GM12878 (cell line): ENCODE data around the gene GALNT18.

ENCODE experiments used
- BHLHE40 ChIP-seq, 2 experiments: fragments of 450-650 bp in 1 of 2; IDR thresholded peaks; 2 replicates each; pipeline ENCODE4 v1.6.1; 2011 to 2017; ENCODE audit warnings: low read depth in 2 of 2, borderline replicate concordance in 1 of 2, improper control_type of control experiment in 1 of 2, low read length in 1 of 2, mild to moderate bottlenecking in 1 of 2
- CBX3 ChIP-seq: fragments of 200-600 bp; sonication (generic); IDR thresholded peaks from 2 replicates; pipeline ENCODE4 v1.6.1; 2016; ENCODE audit warnings: low read depth, borderline replicate concordance
- CHD4 ChIP-seq: fragments of 200-600 bp; sonication (generic); IDR thresholded peaks from 2 replicates; pipeline ENCODE4 v1.6.1; 2016; ENCODE audit warnings: mild to moderate bottlenecking
- CTCF ChIP-seq, 3 experiments: IDR thresholded peaks in 2 of 3; conservative IDR thresholded peaks in 1 of 3; 2 replicates each; pipeline ENCODE4 v1.5.1; 2011; ENCODE audit warnings: low read depth in 3 of 3, low read length in 3 of 3, mild to moderate bottlenecking in 3 of 3, control low read depth in 2 of 3, moderate library complexity in 2 of 3, inconsistent platforms in 1 of 3, mixed read lengths in 1 of 3; ENCODE audit not compliant: control insufficient read depth in 2 of 3, insufficient read depth in 1 of 3; ENCODE audit errors: extremely low read depth in 1 of 3
- EZH2 ChIP-seq: IDR thresholded peaks from 2 replicates; pipeline ENCODE4 v1.6.1; 2012; ENCODE audit warnings: low read depth, mild to moderate bottlenecking, control low read depth, inconsistent platforms, low read length, borderline replicate concordance; ENCODE audit not compliant: control insufficient read depth
- GABPA ChIP-seq: IDR thresholded peaks from 2 replicates; pipeline ENCODE4 v1.6.1; 2014; ENCODE audit warnings: antibody characterized with exemption, low read depth, mild to moderate bottlenecking, inconsistent platforms
- MAX ChIP-seq: IDR thresholded peaks from 2 replicates; pipeline ENCODE4 v1.6.1; 2012; ENCODE audit warnings: low read depth, low read length, improper control_type of control experiment
- MXI1 ChIP-seq: fragments of 150-350 bp; IDR thresholded peaks from 2 replicates; pipeline ENCODE4 v1.6.1; 2011; ENCODE audit warnings: low read depth, mild to moderate bottlenecking, inconsistent platforms, low read length, improper control_type of control experiment
- NR2F1 ChIP-seq: fragments of 450-650 bp; conservative IDR thresholded peaks from 2 replicates; pipeline ENCODE4 v1.6.1; 2017; ENCODE audit warnings: mild to moderate bottlenecking
- POLR2A ChIP-seq: IDR thresholded peaks from 2 replicates; pipeline ENCODE4 v1.6.1; 2011; ENCODE audit warnings: low read depth, mild to moderate bottlenecking, low read length
- REST ChIP-seq: IDR thresholded peaks from 2 replicates; pipeline ENCODE4 v1.6.1; 2012; ENCODE audit warnings: mild to moderate bottlenecking, low read depth, low read length
- SMAD1 ChIP-seq: fragments of 450-650 bp; IDR thresholded peaks from 2 replicates; pipeline ENCODE4 v1.6.1; 2018; ENCODE audit warnings: mild to moderate bottlenecking, low read depth; ENCODE audit not compliant: partially characterized antibody
- ZZZ3 ChIP-seq: IDR thresholded peaks from 2 replicates; pipeline ENCODE4 v1.6.1; 2011; ENCODE audit warnings: low read depth; ENCODE audit not compliant: control insufficient read depth, insufficient read length

GRCh38 chr11:11587122-11587521 lies 34.7 kb downstream of the GALNT18 start:
- TF ChIP-seq CTCF (IDR thresholded peaks at IDR 0.05 in 2 of 3, conservative IDR thresholded peaks at IDR 0.05 in 1 of 3; ENCODE audit: control insufficient read depth in 2 of 3, extremely low read depth in 1 of 3, insufficient read depth in 1 of 3, low read depth in 3 of 3, low read length in 3 of 3) (no peak), REST (no peak), ZZZ3 (no peak), CHD4 (no peak), GABPA (no peak), NR2F1 (no peak), SMAD1 (no peak), BHLHE40 (IDR thresholded peaks at IDR 0.05; ENCODE audit: borderline replicate concordance in 1 of 2, low read depth in 2 of 2, low read length in 1 of 2) (no peak), POLR2A (no peak), CBX3 (no peak), EZH2 (no peak), MXI1 (no peak), MAX (no peak)
